Naive B cell (primary cell): ENCODE data around the gene RAB5B. TPM values are rescaled to one million over a fixed set of nuclear protein-coding genes. Genes with fewer than 3 reads are reported as not detected.
A peak's percentile ranks its signal among the peaks of the same experiment; 100 is the strongest.
"Not testable (repeated sequence)": the region's sequence is repeated elsewhere in the genome, so short reads cannot be mapped to it uniquely, and the experiment has no call there.

ENCODE experiments used
- ATAC-seq, 2 donors: fragments of 150-1000 bp; cut with Tn5 transposase; 2 replicates each; pipeline ENCODE4 v1.10.0; 2021; ENCODE audit warnings: low read depth in 2 of 2, mild to moderate bottlenecking in 2 of 2, moderate library complexity in 2 of 2
- DNase-seq: peaks from one replicate; pipeline ENCODE4 v3.0.0; 2022
- H3K27ac Mint-ChIP-seq, 6 donors: one replicate each; pipeline ENCODE4 v1.8.0; 2020 to 2022; ENCODE audit warnings: mild to moderate bottlenecking in 6 of 6, mixed read lengths in 6 of 6, moderate library complexity in 5 of 6, inconsistent platforms in 2 of 6
- H3K27me3 Mint-ChIP-seq, 3 donors: one replicate each; pipeline ENCODE4 v1.8.0; 2021 to 2022; ENCODE audit warnings: mixed read lengths in 3 of 3, mild to moderate bottlenecking in 1 of 3
- H3K36me3 Mint-ChIP-seq, 2 donors: one replicate each; pipeline ENCODE4 v1.8.0; 2020 to 2022; ENCODE audit warnings: mixed read lengths in 2 of 2, inconsistent platforms in 1 of 2, mild to moderate bottlenecking in 1 of 2
- H3K4me1 Mint-ChIP-seq, 3 donors: one replicate each; pipeline ENCODE4 v1.8.0; 2020 to 2022; ENCODE audit warnings: mixed read lengths in 3 of 3, inconsistent platforms in 1 of 3, mild to moderate bottlenecking in 1 of 3, moderate library complexity in 1 of 3
- H3K4me3 Mint-ChIP-seq, 8 donors: one replicate each; pipeline ENCODE4 v1.8.0; 2020 to 2022; ENCODE audit warnings: mild to moderate bottlenecking in 8 of 8, mixed read lengths in 8 of 8, moderate library complexity in 8 of 8, inconsistent platforms in 2 of 8
- H3K9me3 Mint-ChIP-seq, 7 donors: one replicate each; pipeline ENCODE4 v1.8.0; 2020 to 2022; ENCODE audit warnings: mixed read lengths in 7 of 7, mild to moderate bottlenecking in 5 of 7, inconsistent platforms in 2 of 7, moderate library complexity in 1 of 7
- polyA plus RNA-seq, 6 donors: library from polyadenylated mRNA; unstranded; fragments of 300-500 nt; fragmentation: Illumina TruSeq; gene quantifications; one replicate each; pipeline ENCODE4 v1.2.3, GENCODE V29; 2021; ENCODE audit warnings: low read depth in 6 of 6

Gene RAB5B
- polyA plus RNA-seq, 6 donors from 2014 or later: 58.4 to 77.7 (median 68.8) TPM

DNA sequence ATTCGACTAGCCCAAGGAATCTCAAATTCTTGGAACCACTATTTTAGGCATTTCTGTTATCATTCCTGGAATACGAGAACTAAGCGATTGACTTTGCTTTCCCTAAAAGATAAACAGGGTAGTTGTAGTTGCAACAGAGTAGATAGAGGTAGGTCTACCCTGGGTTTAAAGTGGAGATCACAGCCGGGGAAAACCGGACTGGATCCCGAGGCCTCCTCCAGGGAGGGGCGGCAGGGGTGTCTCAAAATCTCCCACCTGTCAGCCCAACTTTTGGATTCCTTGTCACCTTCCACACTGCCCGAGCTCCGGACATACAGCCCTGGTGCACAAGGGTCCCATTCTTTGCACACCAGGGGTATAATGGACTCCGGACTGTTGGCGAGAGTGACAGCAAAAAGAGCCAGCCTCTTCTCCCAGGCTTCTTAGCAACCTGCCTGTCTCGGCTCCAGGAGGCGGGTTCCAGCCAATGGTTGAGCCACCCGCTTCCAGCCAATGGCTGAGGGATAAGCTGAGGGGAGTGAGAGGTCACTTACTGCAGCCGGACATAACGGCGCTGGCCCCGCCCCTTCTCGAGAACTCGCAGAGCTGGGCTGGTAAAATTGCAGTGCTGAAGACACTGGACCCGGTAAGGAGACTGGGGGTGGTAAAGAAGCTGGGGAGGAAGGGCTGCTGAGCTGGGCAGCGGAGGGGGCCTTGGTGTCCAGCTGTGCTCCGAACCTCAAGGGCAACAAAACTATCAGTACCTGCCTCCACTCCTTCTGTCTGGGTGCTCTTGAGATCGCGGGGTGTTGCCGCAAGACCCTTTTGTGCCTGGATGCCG lies 23.0 kb downstream of the RAB5B start, which contains the start of gene SUOX:
Gene SUOX, plus strand, starts transcription at position 562 of the 820 bp plus-strand sequence. CDS start 4,946 bp downstream, outside the sequence.
- DNase-seq: no peak
- H3K36me3 Mint-ChIP-seq: peaks cover 6 to 8% of the 10 kb centered on the region in 2 donors
- H3K4me3 Mint-ChIP-seq: peak within 1 kb of the TSS; percentile 44 to 88 (median 72)
- ATAC-seq: peak; percentile 36 to 62
- H3K27me3 Mint-ChIP-seq: no peaks in the 10 kb centered on the region
- H3K9me3 Mint-ChIP-seq: no peaks in the 10 kb centered on the region
- H3K27ac Mint-ChIP-seq: peak within 1 kb of the TSS in 2 of 6 donors; percentile 38 to 59
- peaks cover 18 to 23% (median 18%) of the 10 kb centered on the region in 3 donors for H3K4me1 Mint-ChIP-seq

DNA sequence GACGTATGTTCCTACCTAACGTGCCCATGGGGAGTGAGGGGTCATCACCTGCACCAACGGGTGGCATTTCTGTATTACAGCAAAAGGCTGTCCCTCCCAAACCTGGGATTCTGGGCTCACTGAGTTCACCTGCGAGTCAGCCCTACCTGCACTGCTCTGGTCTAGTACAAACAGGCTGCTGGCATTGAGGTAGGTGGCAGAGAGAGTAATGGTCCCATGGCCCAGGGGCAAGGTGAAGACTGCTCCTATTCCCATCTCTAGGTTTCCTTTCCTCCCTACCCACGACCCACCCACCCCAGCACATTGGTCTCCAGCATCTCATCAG lies 23.6 kb downstream of the RAB5B start:
- H3K4me1 Mint-ChIP-seq: peaks cover 18 to 23% (median 18%) of the 10 kb centered on the region in 3 donors
- peaks cover 3 to 6% of the 10 kb centered on the region in 2 donors for H3K36me3 Mint-ChIP-seq
- H3K4me3 Mint-ChIP-seq: peak overlapping the region in 7 of 8 donors; percentile 32 to 83 (median 70)
- no peak for DNase-seq
- H3K9me3 Mint-ChIP-seq: no peaks in the 10 kb centered on the region
- no peak for ATAC-seq
- no peak overlapping the region for H3K27ac Mint-ChIP-seq
- H3K27me3 Mint-ChIP-seq: no peaks in the 10 kb centered on the region

DNA sequence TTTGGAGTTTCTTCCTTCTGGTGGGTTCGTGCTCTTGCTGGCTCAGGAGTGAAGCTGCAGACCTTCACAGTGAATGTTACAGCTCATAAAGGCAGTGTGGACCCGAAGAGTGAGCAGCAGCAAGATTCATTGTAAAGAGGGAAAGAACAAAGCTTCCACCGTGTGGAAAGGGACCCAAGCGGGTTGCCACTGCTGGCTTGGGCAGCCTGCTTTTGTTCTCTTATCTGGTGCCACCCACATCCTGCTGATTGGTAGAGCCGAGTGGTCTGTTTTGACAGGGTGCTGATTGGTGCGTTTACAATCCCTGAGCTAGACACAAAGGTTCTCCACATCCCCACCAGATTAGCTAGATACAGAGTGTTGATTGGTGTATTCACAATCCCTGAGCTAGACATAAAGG lies 25.6 kb downstream of the RAB5B start:
- not testable (repeated sequence) for H3K27me3 Mint-ChIP-seq, DNase-seq, ATAC-seq, H3K9me3 Mint-ChIP-seq, H3K36me3 Mint-ChIP-seq, H3K27ac Mint-ChIP-seq
- Mint-ChIP-seq H3K4me3 (peak overlapping the region in 1 of 8 donors; percentile 9), H3K4me1 (peaks cover 18 to 25% (median 21%) of the 10 kb centered on the region in 3 donors)

DNA sequence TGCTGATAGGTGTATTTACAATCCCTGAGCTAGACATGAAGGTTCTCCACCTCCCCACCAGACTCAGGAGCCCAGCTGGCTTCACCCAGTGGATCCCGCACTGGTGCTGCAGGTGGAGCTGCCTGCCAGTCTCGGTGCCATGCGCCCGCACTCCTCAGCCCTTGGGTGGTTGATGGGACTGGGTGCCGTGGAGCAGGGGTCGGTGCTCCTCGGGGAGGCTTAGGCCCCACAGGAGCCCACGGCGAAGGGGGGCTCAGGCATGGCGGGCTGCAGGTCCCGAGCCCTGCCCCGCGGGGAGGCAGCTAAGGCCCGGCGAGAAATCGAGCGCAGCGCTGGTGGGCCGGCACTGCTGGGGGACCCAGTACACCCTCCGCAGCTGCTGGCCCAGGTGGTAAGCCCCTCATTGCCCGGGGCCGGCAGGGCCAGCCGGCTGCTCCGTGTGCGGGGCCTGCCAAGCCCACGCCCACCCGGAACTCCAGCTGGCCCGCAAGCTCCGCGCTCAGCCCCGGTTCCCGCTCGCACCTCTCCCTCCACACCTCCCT lies 26.2 kb downstream of the RAB5B start:
- not testable (repeated sequence) for DNase-seq, H3K36me3 Mint-ChIP-seq, H3K4me3 Mint-ChIP-seq, H3K27me3 Mint-ChIP-seq, H3K27ac Mint-ChIP-seq, H3K9me3 Mint-ChIP-seq, ATAC-seq
- H3K4me1 Mint-ChIP-seq: peaks cover 18 to 26% (median 21%) of the 10 kb centered on the region in 3 donors

DNA sequence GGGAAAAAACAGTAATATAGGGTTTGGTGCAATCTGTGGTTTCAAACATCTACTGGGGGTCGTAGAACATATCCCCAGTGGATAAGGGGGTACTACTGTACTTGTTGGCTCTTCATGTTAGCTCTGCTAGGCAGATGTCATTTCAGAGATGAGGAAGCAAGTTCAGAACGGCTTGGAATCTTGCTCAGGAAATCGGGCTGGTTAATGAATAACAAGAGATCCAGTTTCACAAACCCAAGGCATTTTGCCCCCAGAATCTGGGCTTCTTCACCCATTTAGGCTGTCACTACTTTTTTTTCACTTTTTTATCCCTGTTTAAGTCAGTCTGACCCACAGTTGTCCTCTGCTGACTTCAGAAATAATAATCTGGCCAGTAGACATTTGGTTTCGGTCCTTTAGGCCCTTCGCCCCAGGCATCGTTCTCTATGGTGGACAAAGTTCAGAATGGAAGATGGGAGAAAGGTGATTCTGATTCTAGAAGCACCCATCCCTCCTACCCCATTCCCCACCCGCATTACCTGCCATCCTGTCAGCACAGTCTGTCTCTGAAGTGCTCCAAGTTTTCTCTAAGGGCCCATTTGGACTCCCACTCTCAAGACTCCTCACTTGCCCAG lies 27.7 kb downstream of the RAB5B start:
- Mint-ChIP-seq H3K27ac (no peak overlapping the region), H3K9me3 (no peaks in the 10 kb centered on the region)
- no peak for ATAC-seq

DNA sequence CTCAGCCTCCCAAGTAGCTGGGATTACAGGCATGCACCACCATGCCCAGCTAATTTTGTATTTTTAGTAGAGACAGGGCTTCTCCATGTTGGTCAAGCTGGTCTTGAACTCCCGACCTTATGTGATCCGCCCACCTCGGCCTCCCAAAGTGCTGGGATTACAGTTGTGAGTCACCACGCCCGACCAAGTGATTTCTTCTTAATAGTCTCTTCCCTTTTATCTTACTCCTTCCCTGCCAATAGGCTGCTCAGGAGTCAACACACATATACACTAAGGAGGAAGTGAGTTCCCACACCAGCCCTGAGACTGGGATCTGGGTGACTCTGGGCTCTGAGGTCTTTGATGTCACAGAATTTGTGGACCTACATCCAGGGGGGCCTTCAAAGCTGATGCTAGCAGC lies 29.5 kb downstream of the RAB5B start:
- H3K4me1 Mint-ChIP-seq: peaks cover 10 to 15% (median 15%) of the 10 kb centered on the region in 3 donors
- not testable (repeated sequence) for H3K9me3 Mint-ChIP-seq, ATAC-seq, DNase-seq, H3K27me3 Mint-ChIP-seq, H3K36me3 Mint-ChIP-seq, H3K27ac Mint-ChIP-seq
- H3K4me3 Mint-ChIP-seq: peak overlapping the region in 1 of 8 donors; percentile 18

More for the DNA sequence above, 27.7 kb downstream of the RAB5B start:
- Mint-ChIP-seq H3K4me3 (no peak overlapping the region), H3K27me3 (no peaks in the 10 kb centered on the region), H3K4me1 (peaks cover 10 to 19% (median 16%) of the 10 kb centered on the region in 3 donors), H3K36me3 (no peaks in the 10 kb centered on the region)
- DNase-seq: no peak

DNA sequence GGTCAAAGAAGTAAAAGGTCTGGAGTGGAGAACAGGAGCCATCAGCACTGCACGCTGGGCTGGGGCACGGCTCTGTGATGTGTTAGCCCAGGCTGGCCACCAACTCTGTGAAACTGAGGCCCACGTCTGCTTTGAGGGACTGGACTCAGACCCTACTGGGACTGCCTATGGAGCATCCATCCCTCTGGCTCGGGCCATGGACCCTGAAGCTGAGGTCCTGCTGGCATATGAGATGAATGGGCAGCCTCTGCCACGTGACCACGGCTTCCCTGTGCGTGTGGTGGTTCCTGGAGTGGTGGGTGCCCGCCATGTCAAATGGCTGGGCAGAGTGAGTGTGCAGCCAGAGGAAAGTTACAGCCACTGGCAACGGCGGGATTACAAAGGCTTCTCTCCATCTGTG lies 30.3 kb downstream of the RAB5B start:
- H3K36me3 Mint-ChIP-seq: no peaks in the 10 kb centered on the region
- no peak for ATAC-seq
- H3K27ac Mint-ChIP-seq: peak overlapping the region in 1 of 6 donors; percentile 70
- DNase-seq: no peak
- no peaks in the 10 kb centered on the region for H3K9me3 Mint-ChIP-seq
- H3K4me1 Mint-ChIP-seq: peaks cover 14 to 21% (median 20%) of the 10 kb centered on the region in 3 donors
- H3K27me3 Mint-ChIP-seq: no peaks in the 10 kb centered on the region
- H3K4me3 Mint-ChIP-seq: peak overlapping the region in 1 of 8 donors; percentile 31

DNA sequence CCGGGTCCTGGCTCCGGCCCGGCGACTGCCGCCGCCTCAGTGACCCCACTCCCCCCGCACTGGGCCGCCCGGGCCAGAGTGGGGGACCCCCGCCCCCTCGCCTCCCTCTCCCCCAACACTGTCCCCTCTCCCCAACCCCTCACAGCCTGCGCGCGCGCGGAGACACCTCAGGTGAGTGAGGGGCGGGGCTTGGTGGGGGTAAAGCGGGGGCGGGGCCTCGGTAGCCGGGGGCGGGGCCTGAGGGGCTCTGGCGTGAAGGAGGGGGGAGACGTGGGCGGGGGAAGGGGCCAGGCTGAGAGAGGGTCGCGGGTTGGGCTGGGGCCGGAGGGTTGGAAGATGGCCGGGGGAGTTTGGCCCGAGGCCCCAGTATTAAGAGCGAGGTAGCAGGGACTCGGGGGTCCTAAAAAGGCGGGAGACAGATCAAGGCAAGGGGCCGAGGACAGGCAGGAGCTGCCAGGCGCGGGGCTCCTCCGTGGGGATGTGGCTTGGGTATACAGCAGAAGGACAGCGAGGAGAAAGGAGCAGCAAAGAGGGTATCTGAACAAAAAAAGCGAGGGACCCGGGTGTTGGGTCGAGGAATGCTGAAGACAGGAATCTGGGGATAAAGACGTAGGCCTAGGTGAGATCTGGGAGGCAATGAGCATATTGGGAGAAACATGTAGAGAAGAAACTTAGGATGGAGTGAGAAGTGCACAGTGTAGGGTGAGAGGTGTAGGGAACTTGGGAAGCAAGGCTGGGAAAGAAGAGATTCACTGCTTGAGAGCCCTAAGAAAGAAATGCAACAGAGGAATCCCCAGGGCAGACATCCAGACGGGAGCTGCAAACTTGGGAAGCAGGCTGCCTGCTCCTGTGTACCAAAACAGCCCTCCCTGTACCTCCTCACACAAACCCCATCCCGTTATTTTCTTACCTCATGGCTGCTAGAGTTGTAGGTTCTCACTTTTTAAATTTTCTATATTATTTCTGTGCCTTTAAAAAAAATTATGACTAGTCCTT lies 34.0 kb downstream of the RAB5B start:
- peak; percentile 85 to 86 for ATAC-seq
- H3K4me3 Mint-ChIP-seq: peak overlapping the region; percentile 82 to 95 (median 92)
- H3K9me3 Mint-ChIP-seq: no peaks in the 10 kb centered on the region
- H3K27ac Mint-ChIP-seq: peak overlapping the region in 4 of 6 donors; percentile 82 to 93 (median 86)
- no peaks in the 10 kb centered on the region for H3K27me3 Mint-ChIP-seq
- peaks cover 14 to 21% (median 20%) of the 10 kb centered on the region in 3 donors for H3K4me1 Mint-ChIP-seq
- peak; percentile 53 for DNase-seq
- H3K36me3 Mint-ChIP-seq: no peaks in the 10 kb centered on the region

DNA sequence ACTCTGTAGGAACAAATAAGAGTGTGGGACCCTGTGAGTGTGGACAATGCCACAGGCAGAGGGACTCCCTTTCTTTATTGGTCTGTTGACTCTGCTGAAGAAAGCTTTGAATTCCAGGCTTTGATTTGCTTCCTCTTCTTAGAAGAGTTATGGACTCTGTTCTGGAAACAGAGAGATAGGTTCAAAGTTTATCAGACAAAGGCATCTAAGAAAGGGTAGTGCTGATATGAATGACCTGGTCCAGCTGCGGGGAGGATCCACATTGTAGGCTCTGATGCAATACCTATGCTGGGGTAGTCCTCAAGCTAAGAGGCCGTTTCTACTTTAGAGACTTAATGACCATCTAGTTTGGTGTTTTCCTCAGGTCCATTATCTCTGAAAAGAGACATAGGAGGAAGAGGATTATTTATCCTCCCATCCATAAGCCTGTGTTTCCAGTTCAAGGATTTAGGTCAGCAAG lies 36.3 kb downstream of the RAB5B start:
- Mint-ChIP-seq H3K27ac (no peak overlapping the region), H3K9me3 (no peaks in the 10 kb centered on the region), H3K4me3 (peak overlapping the region in 3 of 8 donors; percentile 32 to 57 (median 48)), H3K4me1 (peaks cover 13 to 21% (median 14%) of the 10 kb centered on the region in 3 donors), H3K36me3 (no peaks in the 10 kb centered on the region), H3K27me3 (no peaks in the 10 kb centered on the region)
- DNase-seq (no peak), ATAC-seq (no peak)

DNA sequence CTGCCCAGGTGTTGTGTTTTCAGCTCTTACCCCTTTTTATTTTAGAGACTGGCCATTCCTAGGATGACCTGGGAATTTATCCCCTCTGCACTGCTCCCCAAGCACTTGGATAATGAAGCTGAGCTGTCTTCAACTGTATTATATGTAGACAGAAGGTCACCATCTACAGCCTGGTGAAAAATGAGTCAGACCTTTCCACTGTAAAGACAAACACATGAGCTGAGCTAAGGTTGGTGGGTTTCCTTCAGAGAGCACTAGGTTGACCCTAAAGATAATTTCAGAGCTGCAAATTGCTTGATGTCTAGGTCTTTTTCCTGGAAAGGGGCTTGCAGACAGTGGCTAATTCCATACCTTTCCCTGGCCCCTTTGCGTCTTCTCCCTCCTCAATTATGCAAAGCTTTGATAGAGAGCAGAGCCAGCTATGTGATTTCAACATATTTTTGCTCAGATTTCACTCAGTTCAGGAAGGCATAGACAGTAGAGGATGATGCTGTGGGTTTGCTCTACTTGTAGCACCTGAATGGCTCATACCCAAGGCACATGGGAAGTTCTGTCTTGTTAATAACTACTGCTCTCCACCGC lies 37.7 kb downstream of the RAB5B start:
- H3K27ac Mint-ChIP-seq: no peak overlapping the region
- peaks cover 13 to 18% (median 14%) of the 10 kb centered on the region in 3 donors for H3K4me1 Mint-ChIP-seq
- H3K36me3 Mint-ChIP-seq: no peaks in the 10 kb centered on the region
- DNase-seq (no peak), ATAC-seq (no peak)
- no peaks in the 10 kb centered on the region for H3K27me3 Mint-ChIP-seq
- peak overlapping the region in 1 of 8 donors; percentile 30 for H3K4me3 Mint-ChIP-seq
- no peaks in the 10 kb centered on the region for H3K9me3 Mint-ChIP-seq

DNA sequence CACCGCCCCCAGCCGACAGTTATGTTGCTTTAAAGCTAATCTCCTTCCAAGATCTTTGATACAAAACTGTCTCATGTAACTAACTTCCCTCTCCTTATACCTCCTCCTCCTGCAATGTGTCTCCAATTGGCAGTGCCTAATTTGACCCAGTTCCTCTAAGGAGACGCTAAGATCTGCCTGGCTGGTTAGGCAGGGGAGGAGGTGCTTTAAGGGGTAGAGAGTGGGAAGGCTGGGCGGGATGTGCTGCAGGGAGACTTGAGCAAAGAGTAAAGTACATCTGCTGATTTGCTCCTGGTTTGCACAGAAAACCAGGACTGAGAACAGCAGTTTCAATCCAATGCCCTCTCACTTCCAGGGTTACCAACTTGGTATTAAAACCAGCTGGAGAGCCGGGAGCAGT lies 39.6 kb downstream of the RAB5B start:
- H3K4me1 Mint-ChIP-seq: peaks cover 4 to 5% (median 5%) of the 10 kb centered on the region in 3 donors
- ATAC-seq: no peak
- H3K9me3 Mint-ChIP-seq: no peaks in the 10 kb centered on the region
- no peaks in the 10 kb centered on the region for H3K27me3 Mint-ChIP-seq
- DNase-seq: no peak
- H3K4me3 Mint-ChIP-seq: peak overlapping the region in 2 of 8 donors; percentile 33 to 56
- no peak overlapping the region for H3K27ac Mint-ChIP-seq
- H3K36me3 Mint-ChIP-seq: peaks cover 0 to 5% of the 10 kb centered on the region in 2 donors

DNA sequence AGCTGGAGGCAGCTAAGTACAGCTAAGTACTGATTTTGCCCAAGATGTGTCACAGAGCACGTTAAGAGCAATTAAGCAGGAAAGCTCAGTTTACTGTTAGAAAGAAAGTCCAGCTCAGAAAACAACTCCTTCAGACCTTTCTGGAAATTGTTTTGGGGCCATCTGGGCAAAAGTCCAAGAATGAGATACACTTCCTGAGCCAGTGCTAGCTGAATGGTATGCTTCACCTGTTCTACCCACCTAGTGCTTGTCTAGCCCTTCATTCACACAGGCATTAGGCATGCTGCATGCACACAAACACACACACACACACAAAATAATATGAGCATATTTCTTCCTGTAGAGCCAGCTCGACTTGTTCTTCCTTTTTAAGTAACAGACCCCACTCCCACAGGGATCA lies 40.3 kb downstream of the RAB5B start:
- ATAC-seq (no peak), DNase-seq (no peak)
- H3K4me1 Mint-ChIP-seq: no peaks in the 10 kb centered on the region
- H3K9me3 Mint-ChIP-seq: no peaks in the 10 kb centered on the region
- peak overlapping the region in 1 of 6 donors; percentile 4 for H3K27ac Mint-ChIP-seq
- H3K27me3 Mint-ChIP-seq: no peaks in the 10 kb centered on the region
- H3K4me3 Mint-ChIP-seq: no peak overlapping the region
- H3K36me3 Mint-ChIP-seq: peaks cover 0 to 5% of the 10 kb centered on the region in 2 donors
